HG03135 (cell line): ENCODE measurements around the gene BMF.
"Not testable (repeated sequence)": the region's sequence is repeated elsewhere in the genome, so short reads cannot be mapped to it uniquely, and the experiment has no call there.

Experiments
- ATAC-seq: cut with Tn5 transposase; IDR thresholded peaks from one replicate; pipeline ENCODE4 v1.9.1; 2021; ENCODE audit warnings: mild to moderate bottlenecking, moderate library complexity; ENCODE audit not compliant: unreplicated experiment

The BMF gene

GRCh38 chr15:40108855-40109735 lies at the start of gene BMF:
TSS of gene BMF (minus strand) at chr15:40108879. CDS start at chr15:40106086, 2,793 bp downstream.
- peak; percentile 62 for ATAC-seq

GRCh38 chr15:40157778-40158447 lies 49.2 kb upstream of the BMF start:
- ATAC-seq: no peak

GRCh38 chr15:40155270-40155910 lies 46.7 kb upstream of the BMF start:
- ATAC-seq: no peak

- ATAC-seq: not testable (repeated sequence)
Measured at GRCh38 chr15:40154821-40155220, 46.1 kb upstream of the BMF start.

- no peak for ATAC-seq
Measured at GRCh38 chr15:40151991-40152390, 43.3 kb upstream of the BMF start.

GRCh38 chr15:40151499-40151898 lies 42.8 kb upstream of the BMF start:
- no peak for ATAC-seq

- ATAC-seq: no peak
Measured at GRCh38 chr15:40150163-40150925, 41.7 kb upstream of the BMF start.

GRCh38 chr15:40149339-40149738 lies 40.7 kb upstream of the BMF start:
- ATAC-seq: no peak

GRCh38 chr15:40146037-40146436 lies 37.4 kb upstream of the BMF start:
- no peak for ATAC-seq

- ATAC-seq: no peak
Measured at GRCh38 chr15:40142428-40142827, 33.7 kb upstream of the BMF start.

- not testable (repeated sequence) for ATAC-seq
Measured at GRCh38 chr15:40138201-40138570, 29.5 kb upstream of the BMF start.

GRCh38 chr15:40137303-40138200 lies 28.9 kb upstream of the BMF start:
- ATAC-seq: no peak

- no peak for ATAC-seq
Measured at GRCh38 chr15:40136470-40137302, 28.0 kb upstream of the BMF start.

- not testable (repeated sequence) for ATAC-seq
Measured at GRCh38 chr15:40135846-40136450, 27.3 kb upstream of the BMF start.

GRCh38 chr15:40134885-40135284 lies 26.2 kb upstream of the BMF start:
- no peak for ATAC-seq

GRCh38 chr15:40133544-40133943 lies 24.9 kb upstream of the BMF start:
- no peak for ATAC-seq

GRCh38 chr15:40130799-40131502 lies 22.3 kb upstream of the BMF start:
- ATAC-seq: no peak

- ATAC-seq: no peak
Measured at GRCh38 chr15:40130118-40130517, 21.4 kb upstream of the BMF start.
